ENCODE data around the gene CAMSAP1. TPM values are rescaled to one million over a fixed set of nuclear protein-coding genes. Genes with fewer than 3 reads are reported as not detected.

Gene CAMSAP1
- total and polyA plus RNA-seq, 9 of the 15 experiments (the other 6 are each of a cell fraction or from before 2014, with no cell fraction given): 1.5 to 28.8 (median 14.3) TPM

GRCh38 chr9:135950135-135950682 is 42.9 kb upstream of the CAMSAP1 start (continued):
- TF ChIP-seq MLX (CRISPR knock-in tag; conservative IDR thresholded peaks at IDR 0.05) (no peak), PKNOX1 (IDR thresholded peaks at IDR 0.05) (no peak), RBM15 (IDR thresholded peaks at IDR 0.05; ENCODE audit: insufficient read depth, low read length) (no peak), CREM (IDR thresholded peaks at IDR 0.05; ENCODE audit: low read depth) (peak; percentile 75), SIN3A (IDR thresholded peaks at IDR 0.05; ENCODE audit: borderline replicate concordance in 2 of 2, control insufficient read depth in 1 of 2, low read depth in 2 of 2, low read length in 2 of 2) (peak in 1 of 2 experiments; percentile 30; a peak in 1 of 4 replicates), ZNF507 (tag; conservative IDR thresholded peaks at IDR 0.05) (no peak), CAMTA2 (CRISPR knock-in tag; conservative IDR thresholded peaks at IDR 0.05) (no peak), ATF2 (CRISPR knock-in tag; IDR thresholded peaks at IDR 0.05) (no peak), HNRNPK (IDR thresholded peaks at IDR 0.05; ENCODE audit: low read depth, low read length, poor library complexity, severe bottlenecking) (no peak), ZNF778 (CRISPR knock-in tag; IDR thresholded peaks at IDR 0.05) (no peak), RBM17 (IDR thresholded peaks at IDR 0.05; ENCODE audit: borderline replicate concordance, low read depth, low read length) (no peak), NR3C1 (CRISPR knock-in tag; IDR thresholded peaks at IDR 0.05) (no peak), PCBP1 (IDR thresholded peaks at IDR 0.05; ENCODE audit: low read depth, low read length, poor library complexity, severe bottlenecking) (no peak), ZKSCAN8 (CRISPR knock-in tag; IDR thresholded peaks at IDR 0.05) (no peak), E2F1 (CRISPR knock-in tag; IDR thresholded peaks at IDR 0.05) (peak; percentile 38; the same call in 1 of the 2 replicates), HMGXB4 (CRISPR knock-in tag; IDR thresholded peaks at IDR 0.05) (no peak), HIVEP1 (CRISPR knock-in tag; IDR thresholded peaks at IDR 0.05) (no peak), HEY1 (CRISPR knock-in tag; IDR thresholded peaks at IDR 0.05; ENCODE audit: borderline replicate concordance) (no peak), FOXP4 (CRISPR knock-in tag; IDR thresholded peaks at IDR 0.05; ENCODE audit: borderline replicate concordance) (no peak)
